GM23338 (cell line): ENCODE measurements around the gene HIBADH. TPM values are rescaled to one million over a fixed set of nuclear protein-coding genes. Genes with fewer than 3 reads are reported as not detected.

Experiments used
- ATAC-seq: fragments of 200-7000 bp; cut with Tn5 transposase; 3 replicates; pipeline ENCODE4 v1.9.1; 2020
- DNase-seq: peaks from one replicate; pipeline ENCODE4 v3.0.0-alpha.2; 2015; ENCODE audit warnings: low spot score
- H2AFZ ChIP-seq: fragments of 200-600 bp; sonication (generic); 2 replicates; pipeline ENCODE4 v1.8.0; 2016; ENCODE audit warnings: antibody characterized with exemption, mild to moderate bottlenecking, moderate library complexity
- H3F3A ChIP-seq: fragments of 200-600 bp; sonication (generic); replicated peaks from 2 replicates; pipeline ENCODE4 v1.8.0; 2017; ENCODE audit warnings: antibody characterized with exemption, mixed run types, low read depth
- H3K27ac ChIP-seq: fragments of 200-600 bp; sonication (generic); 2 replicates; pipeline ENCODE4 v1.6.1; 2016; ENCODE audit warnings: low read depth
- H3K27me3 ChIP-seq: fragments of 200-600 bp; sonication (generic); 2 replicates; pipeline ENCODE4 v1.8.0; 2016; ENCODE audit warnings: mild to moderate bottlenecking, mixed run types, moderate library complexity; ENCODE audit not compliant: insufficient read depth
- H3K36me3 ChIP-seq: fragments of 200-600 bp; sonication (generic); 2 replicates; pipeline ENCODE4 v1.8.0; 2016; ENCODE audit warnings: mild to moderate bottlenecking; ENCODE audit not compliant: insufficient read depth
- H3K4me1 ChIP-seq: fragments of 200-600 bp; sonication (generic); 2 replicates; pipeline ENCODE4 v1.8.0; 2016; ENCODE audit warnings: mild to moderate bottlenecking, moderate library complexity; ENCODE audit not compliant: insufficient read depth
- H3K4me2 ChIP-seq: fragments of 200-600 bp; sonication (generic); 2 replicates; pipeline ENCODE4 v1.7.1; 2017; ENCODE audit warnings: mixed run types
- H3K4me3 ChIP-seq: fragments of 200-600 bp; sonication (generic); 2 replicates; pipeline ENCODE4 v1.6.1; 2016; ENCODE audit warnings: mixed run types
- H3K79me2 ChIP-seq: fragments of 200-600 bp; sonication (generic); replicated peaks from 2 replicates; pipeline ENCODE4 v1.8.0; 2017; ENCODE audit warnings: mild to moderate bottlenecking; ENCODE audit not compliant: insufficient read depth
- H3K9me2 ChIP-seq: fragments of 200-600 bp; sonication (generic); 2 replicates; pipeline ENCODE4 v1.8.0; 2017; ENCODE audit not compliant: insufficient read depth
- H4K20me1 ChIP-seq: fragments of 200-600 bp; sonication (generic); replicated peaks from 2 replicates; pipeline ENCODE4 v1.8.0; 2017; ENCODE audit warnings: mild to moderate bottlenecking; ENCODE audit not compliant: insufficient read depth
- H3K27ac Mint-ChIP-seq: 2 replicates; pipeline ENCODE4 v1.8.0; 2020; ENCODE audit warnings: inconsistent platforms, mild to moderate bottlenecking, moderate library complexity, mixed read lengths
- H3K27me3 Mint-ChIP-seq: 3 replicates; pipeline ENCODE4 v1.8.0; 2022; ENCODE audit warnings: low read depth, mild to moderate bottlenecking, moderate library complexity, mixed read lengths, inconsistent platforms; ENCODE audit not compliant: insufficient read depth, poor library complexity
- H3K36me3 Mint-ChIP-seq: 3 replicates; pipeline ENCODE4 v1.8.0; 2021; ENCODE audit warnings: low read depth, mild to moderate bottlenecking, inconsistent platforms, moderate library complexity, mixed read lengths
- H3K4me1 Mint-ChIP-seq: 3 replicates; pipeline ENCODE4 v1.8.0; 2020; ENCODE audit warnings: mild to moderate bottlenecking, inconsistent platforms, mixed read lengths
- H3K4me3 Mint-ChIP-seq: 3 replicates; pipeline ENCODE4 v1.8.0; 2021; ENCODE audit warnings: moderate library complexity, mild to moderate bottlenecking, inconsistent platforms, mixed read lengths
- H3K9me3 Mint-ChIP-seq: 3 replicates; pipeline ENCODE4 v1.8.0; 2020; ENCODE audit warnings: moderate library complexity, mild to moderate bottlenecking, inconsistent platforms, mixed read lengths
- CREB1 ChIP-seq: fragments of 250-450 bp; sonication (Bioruptor Pico); IDR thresholded peaks from 2 replicates; pipeline ENCODE4 v1.5.0; 2020; ENCODE audit warnings: low read depth, mild to moderate bottlenecking, moderate library complexity
- CTCF ChIP-seq, 2 experiments: fragments of 200-600 bp in 1 of 2; sonication (generic) in 1 of 2; conservative IDR thresholded peaks; 2 replicates each; pipeline versions ENCODE4 v1.5.1 to v1.6.1; 2016 to 2017; ENCODE audit warnings: antibody characterized with exemption in 2 of 2, low read depth in 2 of 2, mild to moderate bottlenecking in 2 of 2, moderate library complexity in 1 of 2
- ETS1 ChIP-seq: IDR thresholded peaks from 2 replicates; pipeline ENCODE4 v1.6.1; 2016; ENCODE audit warnings: antibody characterized with exemption
- EZH2 ChIP-seq: fragments of 200-600 bp; sonication (generic); IDR thresholded peaks from one replicate; pipeline ENCODE4 v1.8.0; 2017; ENCODE audit warnings: antibody characterized with exemption, mild to moderate bottlenecking, low read depth; ENCODE audit not compliant: unreplicated experiment
- EZH2phosphoT487 ChIP-seq: fragments of 200-600 bp; sonication (generic); IDR thresholded peaks from one replicate; pipeline ENCODE4 v1.8.1; 2018; ENCODE audit warnings: antibody characterized with exemption; ENCODE audit not compliant: unreplicated experiment
- JUNB ChIP-seq: IDR thresholded peaks from one replicate; pipeline ENCODE4 v1.6.1; 2016; ENCODE audit warnings: antibody characterized with exemption; ENCODE audit not compliant: unreplicated experiment
- NANOG ChIP-seq: IDR thresholded peaks from 2 replicates; pipeline ENCODE4 v1.6.1; 2016; ENCODE audit warnings: antibody characterized with exemption, borderline replicate concordance
- POLR2AphosphoS5 ChIP-seq: IDR thresholded peaks from 2 replicates; pipeline ENCODE4 v1.6.1; 2016; ENCODE audit warnings: antibody characterized with exemption, low read depth
- REST ChIP-seq: IDR thresholded peaks from one replicate; pipeline ENCODE4 v1.6.1; 2018; ENCODE audit warnings: antibody characterized with exemption; ENCODE audit not compliant: unreplicated experiment
- STAT1 ChIP-seq: IDR thresholded peaks from one replicate; pipeline ENCODE4 v1.6.1; 2016; ENCODE audit warnings: antibody characterized with exemption; ENCODE audit not compliant: unreplicated experiment
- ZNF114 ChIP-seq: fragments of 250-450 bp; sonication (Bioruptor Pico); IDR thresholded peaks from 2 replicates; pipeline ENCODE4 v1.5.0; 2020; ENCODE audit warnings: mild to moderate bottlenecking, moderate library complexity
- ZNF331 ChIP-seq: fragments of 250-450 bp; sonication (Bioruptor Pico); IDR thresholded peaks from 2 replicates; pipeline ENCODE4 v1.5.0; 2020; ENCODE audit warnings: low read depth, mild to moderate bottlenecking, moderate library complexity
- ZNF462 ChIP-seq: fragments of 250-450 bp; sonication (Bioruptor Pico); IDR thresholded peaks from 2 replicates; pipeline ENCODE4 v1.5.0; 2020; ENCODE audit warnings: mild to moderate bottlenecking, moderate library complexity
- polyA plus RNA-seq: library from polyadenylated mRNA; unstranded; fragments of >200 nt; fragmentation: Nextera tagmentation; extraction: Ambion mirVana; gene quantifications from 2 replicates; pipeline ENCODE4 v1.2.1, GENCODE V29; 2016
- total RNA-seq: library from RNA; depleted of rRNA; stranded (reverse); fragments of >200 nt; shearing (Covaris generic); gene quantifications from 2 replicates; pipeline ENCODE4 v1.2.3, GENCODE V29; 2014

Gene HIBADH
- total and polyA plus RNA-seq, 2 experiments from 2014 or later: 31.3 to 57.0 TPM

- H3K4me1 ChIP-seq: peaks cover 6% of the 10 kb centered on the region; the same call in 1 of the 2 replicates
- no peak for DNase-seq
- no peak overlapping the region for H3K27ac ChIP-seq
- no peaks in the 10 kb centered on the region for H3K9me2 ChIP-seq
- no peaks in the 10 kb centered on the region for H3K79me2 ChIP-seq
- Mint-ChIP-seq H3K36me3 (peaks cover 21% of the 10 kb centered on the region; the same call in 2 of the 3 replicates), H3K27ac (no peak overlapping the region), H3K4me3 (no peak overlapping the region), H3K9me3 (peaks cover 19% of the 10 kb centered on the region; the same call in 2 of the 3 replicates), H3K4me1 (peaks cover 7% of the 10 kb centered on the region; the same call in 2 of the 3 replicates), H3K27me3 (peaks cover 3% of the 10 kb centered on the region)
- H3K4me2 ChIP-seq: no peak overlapping the region
- no peak for ATAC-seq
- no peaks in the 10 kb centered on the region for H3K36me3 ChIP-seq
- no peaks in the 10 kb centered on the region for H3F3A ChIP-seq
- H3K4me3 ChIP-seq: no peak overlapping the region
- peaks cover 13% of the 10 kb centered on the region; the same call in 1 of the 2 replicates for H3K27me3 ChIP-seq
- no peak overlapping the region for H2AFZ ChIP-seq
- no peaks in the 10 kb centered on the region; the same call in none of the 2 replicates for H4K20me1 ChIP-seq
- TF ChIP-seq REST (no peak), ETS1 (no peak), ZNF331 (no peak), CREB1 (CRISPR knock-in tag) (no peak), ZNF114 (CRISPR knock-in tag) (no peak), EZH2phosphoT487 (no peak), NANOG (no peak), EZH2 (no peak), CTCF (conservative IDR thresholded peaks at IDR 0.05; ENCODE audit: low read depth in 2 of 2) (no peak), ZNF462 (CRISPR knock-in tag) (no peak), POLR2AphosphoS5 (no peak), JUNB (no peak), STAT1 (no peak)
These were observed 95.4 kb downstream of the HIBADH start for GRCh38 chr7:27567266-27567665.
